Peyer's patch (tissue), 4 donors: ENCODE results near the gene RHOJ.

Experiments
- POLR2A ChIP-seq, 2 donors: fragments of 450-650 bp; IDR thresholded peaks; one replicate each; pipeline ENCODE4 v1.5.1; 2017; ENCODE audit warnings: antibody characterized with exemption in 2 of 2, mild to moderate bottlenecking in 2 of 2, moderate library complexity in 2 of 2
- TF ChIP-seq, protein P1 (sequence below), 6 experiments: fragments of 450-650 bp in 4 of 6; fragments of 200-600 bp in 2 of 6; sonication (generic) in 1 of 6; IDR thresholded peaks; one replicate each; pipeline ENCODE4 v1.5.1; 2017 to 2019; ENCODE audit warnings: antibody characterized with exemption in 6 of 6, mild to moderate bottlenecking in 3 of 6, moderate library complexity in 1 of 6

DNA sequence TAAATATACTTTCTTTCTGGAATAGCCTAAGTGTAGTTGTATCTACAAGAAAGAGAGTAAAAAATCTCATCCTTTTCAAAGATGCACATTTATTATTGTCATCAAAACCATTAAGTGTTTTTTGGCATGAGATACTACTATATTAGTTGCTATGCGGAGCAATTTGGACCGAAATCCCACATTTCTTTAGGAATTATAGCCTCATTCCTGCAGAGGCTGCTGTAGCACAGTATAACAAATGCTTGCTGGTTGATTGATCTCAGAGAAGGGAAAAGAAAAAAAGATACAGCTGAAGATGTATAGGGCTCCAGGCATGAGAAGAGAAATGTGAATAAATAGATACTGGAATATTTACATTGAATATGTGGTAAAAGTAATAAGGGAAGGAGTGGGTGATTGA lies 36.0 kb downstream of the RHOJ start:
- TF ChIP-seq, protein P1, sequence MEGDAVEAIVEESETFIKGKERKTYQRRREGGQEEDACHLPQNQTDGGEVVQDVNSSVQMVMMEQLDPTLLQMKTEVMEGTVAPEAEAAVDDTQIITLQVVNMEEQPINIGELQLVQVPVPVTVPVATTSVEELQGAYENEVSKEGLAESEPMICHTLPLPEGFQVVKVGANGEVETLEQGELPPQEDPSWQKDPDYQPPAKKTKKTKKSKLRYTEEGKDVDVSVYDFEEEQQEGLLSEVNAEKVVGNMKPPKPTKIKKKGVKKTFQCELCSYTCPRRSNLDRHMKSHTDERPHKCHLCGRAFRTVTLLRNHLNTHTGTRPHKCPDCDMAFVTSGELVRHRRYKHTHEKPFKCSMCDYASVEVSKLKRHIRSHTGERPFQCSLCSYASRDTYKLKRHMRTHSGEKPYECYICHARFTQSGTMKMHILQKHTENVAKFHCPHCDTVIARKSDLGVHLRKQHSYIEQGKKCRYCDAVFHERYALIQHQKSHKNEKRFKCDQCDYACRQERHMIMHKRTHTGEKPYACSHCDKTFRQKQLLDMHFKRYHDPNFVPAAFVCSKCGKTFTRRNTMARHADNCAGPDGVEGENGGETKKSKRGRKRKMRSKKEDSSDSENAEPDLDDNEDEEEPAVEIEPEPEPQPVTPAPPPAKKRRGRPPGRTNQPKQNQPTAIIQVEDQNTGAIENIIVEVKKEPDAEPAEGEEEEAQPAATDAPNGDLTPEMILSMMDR (IDR thresholded peaks at IDR 0.05) = no peak
- TF ChIP-seq POLR2A (IDR thresholded peaks at IDR 0.05) = no peak
